ENCODE data around the gene BACE2. TPM values are rescaled to one million over a fixed set of nuclear protein-coding genes. Genes with fewer than 3 reads are reported as not detected.

The BACE2 gene
- total and polyA plus RNA-seq, 2 experiments from 2014 or later = 28.4 to 37.0 TPM

GRCh38 chr21:41319273-41319672, 151.3 kb downstream of the BACE2 start:
- Histone ChIP-seq H3K4me3 (no peak overlapping the region), H3K4me1 (ENCODE audit: insufficient read depth) (peaks cover 32% of the 10 kb centered on the region)

GRCh38 chr21:41321211-41321907, 153.4 kb downstream of the BACE2 start:
- H3K9me2 ChIP-seq (replicated peaks; ENCODE audit: insufficient read depth) = no peaks in the 10 kb centered on the region
- H3K36me3 ChIP-seq (replicated peaks; ENCODE audit: insufficient read depth, low read depth) = no peaks in the 10 kb centered on the region
- no peak overlapping the region for H3K4me3 ChIP-seq
- H3K9me3 ChIP-seq (ENCODE audit: low read depth) = no peaks in the 10 kb centered on the region
- no peak for DNase-seq (ENCODE audit: low spot score)
- H4K20me1 ChIP-seq (ENCODE audit: insufficient read depth, poor library complexity, severe bottlenecking) = no peaks in the 10 kb centered on the region
- no peak overlapping the region for H2AFZ ChIP-seq
- 87% methylated on average over 20 of the region's 20 CpGs for WGBS (ENCODE audit: low lambda C conversion rate, missing lambda C conversion rate)
- peak overlapping the region; percentile 68 for H3K4me2 ChIP-seq
- TF ChIP-seq EZH2 (IDR thresholded peaks at IDR 0.05; ENCODE audit: borderline replicate concordance) (no peak), EZH2phosphoT487 (IDR thresholded peaks at IDR 0.05; ENCODE audit: low read depth, severe bottlenecking, unreplicated experiment) (no peak), CTCF (IDR thresholded peaks at IDR 0.05; ENCODE audit: poor library complexity) (no peak)
- H3K4me1 ChIP-seq (ENCODE audit: insufficient read depth) = peaks cover 32% of the 10 kb centered on the region
- H3K27me3 ChIP-seq = peaks cover 2% of the 10 kb centered on the region
- peak overlapping the region; percentile 84 for H3K27ac ChIP-seq
- peaks cover 7% of the 10 kb centered on the region for H3K79me2 ChIP-seq

More at GRCh38 chr21:41319273-41319672, 151.3 kb downstream of the BACE2 start:
- H3K9me2 ChIP-seq (replicated peaks; ENCODE audit: insufficient read depth) = no peaks in the 10 kb centered on the region
- peak overlapping the region; percentile 54 for H3K4me2 ChIP-seq
- TF ChIP-seq EZH2phosphoT487 (IDR thresholded peaks at IDR 0.05; ENCODE audit: low read depth, severe bottlenecking, unreplicated experiment) = no peak
- no peak for TF ChIP-seq EZH2 (IDR thresholded peaks at IDR 0.05; ENCODE audit: borderline replicate concordance)
- no peak for TF ChIP-seq CTCF (IDR thresholded peaks at IDR 0.05; ENCODE audit: poor library complexity)
- H3K79me2 ChIP-seq = no peaks in the 10 kb centered on the region
- peak; percentile 73 for DNase-seq (ENCODE audit: low spot score)
- 54% methylated on average over 7 of the region's 7 CpGs for WGBS (ENCODE audit: low lambda C conversion rate, missing lambda C conversion rate)
- H3K27ac ChIP-seq = peak overlapping the region; percentile 86
- no peaks in the 10 kb centered on the region for H3K9me3 ChIP-seq (ENCODE audit: low read depth)
- H4K20me1 ChIP-seq (ENCODE audit: insufficient read depth, poor library complexity, severe bottlenecking) = no peaks in the 10 kb centered on the region
- no peaks in the 10 kb centered on the region for H3K36me3 ChIP-seq (replicated peaks; ENCODE audit: insufficient read depth, low read depth)
- peaks cover 14% of the 10 kb centered on the region for H3K27me3 ChIP-seq
- no peak overlapping the region for H2AFZ ChIP-seq

GRCh38 chr21:41321908-41322495, 154.0 kb downstream of the BACE2 start:
- peak; percentile 27 for DNase-seq (ENCODE audit: low spot score)
- H3K4me2 ChIP-seq = peak overlapping the region; percentile 68
- H4K20me1 ChIP-seq (ENCODE audit: insufficient read depth, poor library complexity, severe bottlenecking) = no peaks in the 10 kb centered on the region
- H3K4me3 ChIP-seq = no peak overlapping the region
- H2AFZ ChIP-seq = no peak overlapping the region
- H3K27me3 ChIP-seq = peaks cover 2% of the 10 kb centered on the region
- H3K27ac ChIP-seq = peak overlapping the region; percentile 84
- no peaks in the 10 kb centered on the region for H3K9me3 ChIP-seq (ENCODE audit: low read depth)
- no peak for TF ChIP-seq EZH2 (IDR thresholded peaks at IDR 0.05; ENCODE audit: borderline replicate concordance)
- TF ChIP-seq EZH2phosphoT487 (IDR thresholded peaks at IDR 0.05; ENCODE audit: low read depth, severe bottlenecking, unreplicated experiment) = no peak
- TF ChIP-seq CTCF (IDR thresholded peaks at IDR 0.05; ENCODE audit: poor library complexity) = no peak
- no peaks in the 10 kb centered on the region for H3K36me3 ChIP-seq (replicated peaks; ENCODE audit: insufficient read depth, low read depth)
- H3K4me1 ChIP-seq (ENCODE audit: insufficient read depth) = peaks cover 32% of the 10 kb centered on the region
- H3K79me2 ChIP-seq = peaks cover 7% of the 10 kb centered on the region
- 53% methylated on average over 7 of the region's 7 CpGs for WGBS (ENCODE audit: low lambda C conversion rate, missing lambda C conversion rate)
- no peaks in the 10 kb centered on the region for H3K9me2 ChIP-seq (replicated peaks; ENCODE audit: insufficient read depth)
